GM12878 (cell line): ENCODE results near the gene TRABD2B. TPM values are rescaled to one million over a fixed set of nuclear protein-coding genes. Genes with fewer than 3 reads are reported as not detected.

Experiments
- ATAC-seq: fragments of 200-7000 bp; cut with Tn5 transposase; 3 replicates; pipeline ENCODE4 v1.9.1; 2020; ENCODE audit warnings: mild to moderate bottlenecking, moderate library complexity
- BruUV-seq: library from RNA; stranded (reverse); fragments of 400-500 nt; replicated peaks from 2 replicates; lab custom pipeline; 2021; lab: Mats Ljungman, UMichigan
- CTCF ChIA-PET: fragments of 300-600 bp; sonication (Branson Sonifier 250); formaldehyde crosslinking; extraction: SDS; loops from one replicate; lab custom pipeline; 2021; ENCODE audit warnings: inconsistent platforms; lab: Yijun Ruan, JAX
- POLR2A ChIA-PET: fragments of 350-600 bp; formaldehyde crosslinking; extraction: SDS; loops from one replicate; lab custom pipeline; 2021; ENCODE audit warnings: inconsistent platforms; lab: Charles Lee
- RAD21 ChIA-PET: fragments of 300-600 bp; sonication (Branson Sonifier 250); formaldehyde crosslinking; loops from one replicate; lab custom pipeline; 2023; ENCODE audit warnings: antibody characterized with exemption; ENCODE audit not compliant: unreplicated experiment; lab: Charles Lee
- SMC1A ChIA-PET: fragments of 300-600 bp; sonication (Branson Sonifier 250); formaldehyde crosslinking; loops from one replicate; lab custom pipeline; 2023; ENCODE audit not compliant: unreplicated experiment, uncharacterized antibody; lab: Charles Lee
- DNase-seq: peaks from one replicate; pipeline ENCODE4 v3.0.0-alpha.2; 2011; ENCODE audit warnings: low read depth, low spot score
- FAIRE-seq: peaks from 3 replicates; lab custom pipeline; 2011; peaks lifted over from hg19 to GRCh38; lab: Jason Lieb, UNC
- H2AFZ ChIP-seq: 2 replicates; pipeline ENCODE4 v1.6.0; 2011; ENCODE audit warnings: low read depth, low read length, control low read depth; ENCODE audit not compliant: control insufficient read depth
- H3K27ac ChIP-seq: 2 replicates; pipeline ENCODE4 v1.5.1; 2011; ENCODE audit warnings: control low read depth; ENCODE audit not compliant: control insufficient read depth, insufficient read depth
- H3K27me3 ChIP-seq, 2 experiments: replicated peaks in 1 of 2; 2 replicates each; pipeline versions ENCODE4 v1.6.0 to v1.6.1; 2011; ENCODE audit warnings: low read length in 1 of 2; ENCODE audit not compliant: control insufficient read depth in 2 of 2, insufficient read depth in 2 of 2
- H3K36me3 ChIP-seq, 2 experiments: 2 replicates each; pipeline ENCODE4 v1.5.1; 2011; ENCODE audit warnings: low read length in 1 of 2; ENCODE audit not compliant: control insufficient read depth in 2 of 2, insufficient read depth in 2 of 2
- H3K4me1 ChIP-seq: 2 replicates; pipeline ENCODE4 v1.6.1; 2011; ENCODE audit warnings: mild to moderate bottlenecking, low read length, moderate library complexity, mixed read lengths; ENCODE audit not compliant: control insufficient read depth, insufficient read depth
- H3K4me2 ChIP-seq: 2 replicates; pipeline ENCODE4 v1.6.0; 2011; ENCODE audit warnings: control low read depth; ENCODE audit not compliant: control insufficient read depth, insufficient read depth
- H3K4me3 ChIP-seq: fragments of 200-600 bp; sonication (generic); 2 replicates; pipeline ENCODE4 v1.5.1; 2016
- H3K79me2 ChIP-seq: 2 replicates; pipeline ENCODE4 v1.6.0; 2011; ENCODE audit warnings: low read length; ENCODE audit not compliant: control insufficient read depth, insufficient read depth
- H3K9ac ChIP-seq: 2 replicates; pipeline ENCODE4 v1.8.0; 2011; ENCODE audit warnings: low read length, control low read depth, mixed read lengths; ENCODE audit not compliant: control insufficient read depth, insufficient read depth
- H3K9me3 ChIP-seq: replicated peaks from 3 replicates; pipeline ENCODE4 v1.5.1; 2011; ENCODE audit warnings: mild to moderate bottlenecking, low read length; ENCODE audit not compliant: control insufficient read depth, insufficient read depth
- H4K20me1 ChIP-seq: 2 replicates; pipeline ENCODE4 v1.6.0; 2011; ENCODE audit not compliant: control insufficient read depth, insufficient read depth
- ATF7 ChIP-seq: fragments of 450-650 bp; IDR thresholded peaks from 2 replicates; pipeline ENCODE4 v1.6.1; 2016; ENCODE audit warnings: low read depth, mild to moderate bottlenecking
- BMI1 ChIP-seq: fragments of 450-650 bp; IDR thresholded peaks from 2 replicates; pipeline ENCODE4 v1.6.1; 2016; ENCODE audit warnings: mild to moderate bottlenecking, moderate library complexity, borderline replicate concordance
- CREM ChIP-seq: IDR thresholded peaks from 2 replicates; pipeline ENCODE4 v1.6.1; 2014; ENCODE audit warnings: antibody characterized with exemption, low read depth
- DPF2 ChIP-seq: fragments of 450-650 bp; IDR thresholded peaks from 2 replicates; pipeline ENCODE4 v1.6.1; 2017; ENCODE audit warnings: mild to moderate bottlenecking
- FOXK2 ChIP-seq: fragments of 450-650 bp; IDR thresholded peaks from 2 replicates; pipeline ENCODE4 v1.6.1; 2017; ENCODE audit warnings: mild to moderate bottlenecking, moderate library complexity
- IKZF1 ChIP-seq: fragments of 450-650 bp; conservative IDR thresholded peaks from 2 replicates; pipeline ENCODE4 v1.6.1; 2017; ENCODE audit warnings: antibody characterized with exemption, mild to moderate bottlenecking
- LARP7 ChIP-seq: fragments of 450-650 bp; IDR thresholded peaks from 2 replicates; pipeline ENCODE4 v1.6.1; 2017; ENCODE audit warnings: mild to moderate bottlenecking
- MEF2A ChIP-seq: IDR thresholded peaks from 2 replicates; pipeline ENCODE4 v1.6.1; 2011; ENCODE audit warnings: low read depth, mild to moderate bottlenecking, low read length, moderate library complexity; ENCODE audit not compliant: insufficient read depth
- MYC ChIP-seq: IDR thresholded peaks from 2 replicates; pipeline ENCODE4 v1.6.1; 2011; ENCODE audit warnings: mild to moderate bottlenecking, low read length, moderate library complexity, inconsistent platforms; ENCODE audit not compliant: insufficient read depth, insufficient replicate concordance, insufficient read length, severe bottlenecking
- NR2F1 ChIP-seq: fragments of 450-650 bp; conservative IDR thresholded peaks from 2 replicates; pipeline ENCODE4 v1.6.1; 2017; ENCODE audit warnings: mild to moderate bottlenecking
- SP1 ChIP-seq: IDR thresholded peaks from one replicate; pipeline ENCODE4 v1.6.1; 2011; ENCODE audit warnings: low read depth, low read length
- SRF ChIP-seq, 2 experiments: IDR thresholded peaks; 2 replicates each; pipeline ENCODE4 v1.6.1; 2011; ENCODE audit warnings: low read depth in 2 of 2, low read length in 2 of 2, mild to moderate bottlenecking in 1 of 2, moderate library complexity in 1 of 2
- STAT3 ChIP-seq: IDR thresholded peaks from 2 replicates; pipeline ENCODE4 v1.6.1; 2011; ENCODE audit warnings: low read depth, low read length, improper control_type of control experiment
- TAF1 ChIP-seq: IDR thresholded peaks from 2 replicates; pipeline ENCODE4 v1.6.1; 2011; ENCODE audit warnings: mild to moderate bottlenecking, low read depth, low read length, borderline replicate concordance
- YBX1 ChIP-seq: fragments of 450-650 bp; IDR thresholded peaks from 2 replicates; pipeline ENCODE4 v1.6.1; 2016; ENCODE audit warnings: antibody characterized with exemption
- ZNF217 ChIP-seq: fragments of 450-650 bp; IDR thresholded peaks from 2 replicates; pipeline ENCODE4 v1.6.1; 2017; ENCODE audit warnings: antibody characterized with exemption, mild to moderate bottlenecking
- WGBS: methylation state at CpG from one replicate; pipeline ENCODE4 v1.1.6; 2016; ENCODE audit warnings: low lambda C conversion rate; ENCODE audit not compliant: insufficient replicate concordance, insufficient coverage; ENCODE audit errors: missing lambda C conversion rate; 5-methylcytosine and 5-hydroxymethylcytosine counted together
- in situ Hi-C: fragments of 300-500 bp; cut with MboI; formaldehyde crosslinking; loops from 9 replicates; pipeline ENCODE4 v1.14.3; 2018; ENCODE audit warnings: mixed read lengths
- intact Hi-C: fragments of 100-400 bp; cut with micrococcal nuclease; formaldehyde crosslinking; loops from one replicate; pipeline ENCODE4 v1.14.2; 2022; ENCODE audit not compliant: unreplicated experiment
- polyA plus RNA-seq, 11 experiments: library from polyadenylated mRNA; depleted of rRNA in 4 of 11; unstranded in 6 of 11; stranded (reverse) in 5 of 11; fragments of >200 nt; fragmentation: Nextera tagmentation in 4 of 11; fragmentation: Illumina TruSeq in 1 of 11; extraction: Ambion mirVana in 4 of 11; extraction: Trizol in 1 of 11; gene quantifications; 1 replicate in 1 of 11; 2 replicates in 10 of 11; pipeline versions ENCODE4 v1.2.1 to v1.2.3, GENCODE V29; 2011 to 2016; ENCODE audit warnings: inconsistent platforms in 2 of 11, missing spikeins in 2 of 11, low read depth in 1 of 11
- total RNA-seq, 4 experiments: library from RNA; depleted of rRNA in 3 of 4; stranded (reverse); fragments of >200 nt in 3 of 4; fragmentation: Illumina TruSeq in 1 of 4; extraction: Trizol in 1 of 4; gene quantifications; 2 replicates each; pipeline versions ENCODE4 v1.2.1 to v1.2.3, GENCODE V29; 2013 to 2021
- TF ChIP-seq, protein P1 (sequence below), 3 experiments: IDR thresholded peaks in 2 of 3; conservative IDR thresholded peaks in 1 of 3; 2 replicates each; pipeline ENCODE4 v1.5.1; 2011; ENCODE audit warnings: low read depth in 3 of 3, low read length in 3 of 3, mild to moderate bottlenecking in 3 of 3, control low read depth in 2 of 3, moderate library complexity in 2 of 3, inconsistent platforms in 1 of 3, mixed read lengths in 1 of 3; ENCODE audit not compliant: control insufficient read depth in 2 of 3, insufficient read depth in 1 of 3; ENCODE audit errors: extremely low read depth in 1 of 3
- TF ChIP-seq, protein P2 (sequence below): IDR thresholded peaks from 2 replicates; pipeline ENCODE4 v1.6.1; 2011; ENCODE audit warnings: mild to moderate bottlenecking, low read depth, low read length, moderate library complexity; ENCODE audit not compliant: insufficient replicate concordance
- TF ChIP-seq, protein P3 (sequence below): IDR thresholded peaks from 2 replicates; pipeline ENCODE4 v1.6.1; 2011; ENCODE audit warnings: low read depth, mild to moderate bottlenecking, low read length, moderate library complexity, borderline replicate concordance; ENCODE audit errors: extremely low read depth

The TRABD2B gene
- total and polyA plus RNA-seq, 10 of the 15 experiments (the other 5 are each of a cell fraction or from before 2014, with no cell fraction given): not detected

DNA sequence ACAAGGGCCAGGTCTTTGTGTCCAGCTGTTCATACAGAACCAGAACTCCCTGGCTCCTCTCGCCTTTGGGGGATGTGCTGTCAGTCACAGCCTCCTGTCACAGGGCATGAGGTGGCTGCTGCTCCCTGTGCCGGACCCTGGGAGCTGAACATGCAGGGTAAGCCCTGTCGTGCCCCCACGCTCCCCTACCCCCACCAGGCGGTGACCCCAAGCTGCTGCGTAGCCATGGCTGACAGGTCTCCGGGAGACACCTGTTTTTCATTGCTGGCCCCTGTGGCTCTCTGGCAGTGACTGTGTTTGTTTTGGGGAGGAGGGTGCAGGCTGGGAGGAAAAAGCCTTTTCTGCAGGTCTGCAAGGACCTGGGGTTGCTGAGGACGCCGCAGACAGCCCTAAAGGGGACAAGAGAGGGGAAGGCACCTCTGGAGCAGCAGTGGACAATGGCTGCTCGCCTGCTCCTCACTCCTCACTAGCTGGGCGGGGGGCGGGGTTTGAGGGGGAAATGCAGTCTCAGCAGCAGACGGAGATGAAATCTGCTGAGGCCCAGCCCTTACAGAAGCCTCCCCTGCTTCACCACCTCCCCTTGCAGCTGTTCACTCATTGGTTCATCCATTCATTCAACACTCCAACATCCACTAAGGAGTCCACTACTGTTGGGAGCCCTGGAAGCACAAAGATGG is 81.4 kb downstream of the TRABD2B start (continued):
- TF ChIP-seq MYC: no peak
- TF ChIP-seq CREM: no peak
- TF ChIP-seq SRF (IDR thresholded peaks at IDR 0.05; ENCODE audit: low read depth in 2 of 2, low read length in 2 of 2): no peak

DNA sequence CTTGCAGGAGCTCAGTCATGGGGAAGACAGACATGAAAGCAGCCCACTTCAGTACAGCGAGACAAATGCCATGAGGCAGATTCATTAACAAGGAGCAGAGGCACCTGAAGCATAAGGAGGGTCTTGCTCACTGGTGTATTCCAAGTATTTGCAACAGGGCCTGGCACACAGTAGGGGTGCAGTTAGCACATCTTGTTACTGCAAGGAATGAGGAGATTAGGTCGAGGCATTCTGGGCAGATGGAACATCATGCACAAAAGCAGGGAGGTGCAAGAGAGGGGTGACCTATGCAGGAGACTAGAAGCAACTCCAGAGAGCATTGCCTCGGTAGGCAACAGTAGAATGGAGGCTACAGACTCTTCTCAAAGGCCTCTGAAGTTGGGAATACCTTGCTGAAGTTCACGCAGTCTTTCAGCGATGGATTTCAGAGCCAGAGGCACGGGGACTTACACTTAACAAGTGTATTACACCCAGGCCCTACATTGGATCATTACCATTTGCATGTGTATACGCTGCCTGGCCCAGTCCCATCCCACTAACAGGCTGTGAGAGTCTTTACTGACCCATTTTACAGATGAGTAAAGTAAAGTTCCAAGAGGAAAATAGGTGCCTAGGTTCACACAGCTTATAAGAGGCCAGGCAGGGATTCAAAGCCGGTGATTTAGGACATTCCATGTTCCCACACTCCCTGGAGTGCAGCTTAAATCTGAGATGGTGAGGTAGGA is 82.1 kb downstream of the TRABD2B start:
- no peak overlapping the region for H3K27ac ChIP-seq
- no peaks in the 10 kb centered on the region; a peak in 2 of 4 replicates for H3K27me3 ChIP-seq
- TF ChIP-seq IKZF1: no peak
- TF ChIP-seq ATF7: no peak
- TF ChIP-seq TAF1: no peak
- no peak for TF ChIP-seq STAT3
- no peak for TF ChIP-seq LARP7
- TF ChIP-seq YBX1: no peak
- TF ChIP-seq ZNF217: no peak
- TF ChIP-seq, protein P1, sequence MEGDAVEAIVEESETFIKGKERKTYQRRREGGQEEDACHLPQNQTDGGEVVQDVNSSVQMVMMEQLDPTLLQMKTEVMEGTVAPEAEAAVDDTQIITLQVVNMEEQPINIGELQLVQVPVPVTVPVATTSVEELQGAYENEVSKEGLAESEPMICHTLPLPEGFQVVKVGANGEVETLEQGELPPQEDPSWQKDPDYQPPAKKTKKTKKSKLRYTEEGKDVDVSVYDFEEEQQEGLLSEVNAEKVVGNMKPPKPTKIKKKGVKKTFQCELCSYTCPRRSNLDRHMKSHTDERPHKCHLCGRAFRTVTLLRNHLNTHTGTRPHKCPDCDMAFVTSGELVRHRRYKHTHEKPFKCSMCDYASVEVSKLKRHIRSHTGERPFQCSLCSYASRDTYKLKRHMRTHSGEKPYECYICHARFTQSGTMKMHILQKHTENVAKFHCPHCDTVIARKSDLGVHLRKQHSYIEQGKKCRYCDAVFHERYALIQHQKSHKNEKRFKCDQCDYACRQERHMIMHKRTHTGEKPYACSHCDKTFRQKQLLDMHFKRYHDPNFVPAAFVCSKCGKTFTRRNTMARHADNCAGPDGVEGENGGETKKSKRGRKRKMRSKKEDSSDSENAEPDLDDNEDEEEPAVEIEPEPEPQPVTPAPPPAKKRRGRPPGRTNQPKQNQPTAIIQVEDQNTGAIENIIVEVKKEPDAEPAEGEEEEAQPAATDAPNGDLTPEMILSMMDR (IDR thresholded peaks at IDR 0.05 in 2 of 3, conservative IDR thresholded peaks at IDR 0.05 in 1 of 3; ENCODE audit: control insufficient read depth in 2 of 3, extremely low read depth in 1 of 3, insufficient read depth in 1 of 3, low read depth in 3 of 3, low read length in 3 of 3): no peak
- no peak for TF ChIP-seq BMI1
- TF ChIP-seq FOXK2: no peak
- no peak for TF ChIP-seq NR2F1
- TF ChIP-seq MEF2A: no peak
- TF ChIP-seq, protein P2, sequence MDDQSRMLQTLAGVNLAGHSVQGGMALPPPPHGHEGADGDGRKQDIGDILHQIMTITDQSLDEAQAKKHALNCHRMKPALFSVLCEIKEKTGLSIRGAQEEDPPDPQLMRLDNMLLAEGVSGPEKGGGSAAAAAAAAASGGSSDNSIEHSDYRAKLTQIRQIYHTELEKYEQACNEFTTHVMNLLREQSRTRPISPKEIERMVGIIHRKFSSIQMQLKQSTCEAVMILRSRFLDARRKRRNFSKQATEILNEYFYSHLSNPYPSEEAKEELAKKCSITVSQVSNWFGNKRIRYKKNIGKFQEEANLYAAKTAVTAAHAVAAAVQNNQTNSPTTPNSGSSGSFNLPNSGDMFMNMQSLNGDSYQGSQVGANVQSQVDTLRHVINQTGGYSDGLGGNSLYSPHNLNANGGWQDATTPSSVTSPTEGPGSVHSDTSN: no peak
- no peak for TF ChIP-seq SP1
- TF ChIP-seq DPF2: no peak
- TF ChIP-seq, protein P3, sequence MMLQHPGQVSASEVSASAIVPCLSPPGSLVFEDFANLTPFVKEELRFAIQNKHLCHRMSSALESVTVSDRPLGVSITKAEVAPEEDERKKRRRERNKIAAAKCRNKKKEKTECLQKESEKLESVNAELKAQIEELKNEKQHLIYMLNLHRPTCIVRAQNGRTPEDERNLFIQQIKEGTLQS: no peak
- H4K20me1 ChIP-seq: no peaks in the 10 kb centered on the region
- CTCF ChIA-PET: no interaction called here
- no peaks in the 10 kb centered on the region for H3K36me3 ChIP-seq
- H3K9ac ChIP-seq: no peak overlapping the region
- intact Hi-C loops: no loop called here
- WGBS: 34% methylated on average over 8 of the region's 8 CpGs
- H3K4me1 ChIP-seq: no peaks in the 10 kb centered on the region
- H3K79me2 ChIP-seq: no peaks in the 10 kb centered on the region
- no peak overlapping the region for H3K4me2 ChIP-seq
- ATAC-seq (no peak), DNase-seq (no peak), FAIRE-seq (no peak)
- in situ Hi-C loops: no loop called here
- H3K9me3 ChIP-seq: no peaks in the 10 kb centered on the region
- H3K4me3 ChIP-seq: no peak overlapping the region
- SMC1A ChIA-PET: no interaction called here
- H2AFZ ChIP-seq: no peak overlapping the region
- POLR2A ChIA-PET: no interaction called here
- RAD21 ChIA-PET: no interaction called here
- BruUV-seq: no TSS peak
